Measurements from ENCODE around the gene GNE.

GRCh38 chr9:36298566-36298965 is 40.3 kb upstream of the GNE start:
- TF ChIP-seq CTCF (IDR thresholded peaks at IDR 0.05 in 8 of 11, conservative IDR thresholded peaks at IDR 0.05 in 3 of 11) (no peak), POLR2AphosphoS5 (IDR thresholded peaks at IDR 0.05) (no peak)

Data from spleen (tissue), 7 donors.